ENCODE data around the gene GPR84.

Gene GPR84

DNA sequence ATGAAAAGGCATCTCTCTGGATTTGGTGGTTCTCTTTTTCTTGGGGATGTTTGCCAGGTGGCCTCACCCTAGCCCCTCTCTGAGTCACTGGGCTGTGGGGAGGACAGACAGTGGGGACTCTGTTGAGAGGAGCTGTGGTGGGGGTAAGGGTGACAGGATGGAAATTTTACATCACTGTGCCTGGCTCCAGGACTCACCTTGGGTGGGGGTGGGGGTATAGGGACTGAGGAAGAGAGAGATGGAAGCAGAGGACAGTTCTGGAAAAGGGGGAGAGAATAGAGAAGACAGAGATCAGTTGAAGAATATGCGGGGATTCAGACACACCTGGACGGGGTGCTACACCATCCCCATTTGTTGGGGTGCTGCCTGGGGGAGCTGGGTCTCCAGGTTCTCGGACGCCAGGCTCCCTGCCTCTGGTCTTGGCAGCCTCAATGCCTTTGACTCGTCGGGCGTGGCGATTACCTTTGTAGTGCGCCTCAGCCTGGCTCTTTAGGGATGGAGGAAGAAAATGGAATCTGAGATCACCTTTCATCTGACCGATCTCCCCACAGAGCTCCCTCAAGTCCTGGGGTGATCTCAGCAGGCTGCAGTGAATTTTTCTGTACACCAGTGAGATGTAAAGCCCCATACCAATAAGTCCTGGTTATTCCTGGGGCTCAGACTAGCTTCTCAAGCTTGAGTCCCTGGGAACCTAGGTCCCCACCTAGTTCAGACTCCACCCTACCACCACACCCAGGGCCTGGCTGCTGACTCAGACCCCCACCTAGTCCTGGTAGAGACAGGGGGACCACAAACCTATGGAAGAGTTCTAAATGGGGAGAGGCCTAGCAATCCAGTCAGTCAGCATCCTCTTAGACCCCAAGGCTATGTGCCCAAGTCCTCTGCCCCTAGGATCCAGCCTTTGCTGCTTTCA, 9.6 kb upstream of the GPR84 start:
- no peak for DNase-seq

- no peak for DNase-seq
Measured at GRCh38 chr12:54372113-54372806, 8.0 kb upstream of the GPR84 start.

GRCh38 chr12:54371328-54372112, 7.2 kb upstream of the GPR84 start:
- no peak for DNase-seq

GRCh38 chr12:54370171-54370730, 6.0 kb upstream of the GPR84 start:
- no peak for DNase-seq

GRCh38 chr12:54369597-54370131, 5.4 kb upstream of the GPR84 start:
- no peak for DNase-seq

DNA sequence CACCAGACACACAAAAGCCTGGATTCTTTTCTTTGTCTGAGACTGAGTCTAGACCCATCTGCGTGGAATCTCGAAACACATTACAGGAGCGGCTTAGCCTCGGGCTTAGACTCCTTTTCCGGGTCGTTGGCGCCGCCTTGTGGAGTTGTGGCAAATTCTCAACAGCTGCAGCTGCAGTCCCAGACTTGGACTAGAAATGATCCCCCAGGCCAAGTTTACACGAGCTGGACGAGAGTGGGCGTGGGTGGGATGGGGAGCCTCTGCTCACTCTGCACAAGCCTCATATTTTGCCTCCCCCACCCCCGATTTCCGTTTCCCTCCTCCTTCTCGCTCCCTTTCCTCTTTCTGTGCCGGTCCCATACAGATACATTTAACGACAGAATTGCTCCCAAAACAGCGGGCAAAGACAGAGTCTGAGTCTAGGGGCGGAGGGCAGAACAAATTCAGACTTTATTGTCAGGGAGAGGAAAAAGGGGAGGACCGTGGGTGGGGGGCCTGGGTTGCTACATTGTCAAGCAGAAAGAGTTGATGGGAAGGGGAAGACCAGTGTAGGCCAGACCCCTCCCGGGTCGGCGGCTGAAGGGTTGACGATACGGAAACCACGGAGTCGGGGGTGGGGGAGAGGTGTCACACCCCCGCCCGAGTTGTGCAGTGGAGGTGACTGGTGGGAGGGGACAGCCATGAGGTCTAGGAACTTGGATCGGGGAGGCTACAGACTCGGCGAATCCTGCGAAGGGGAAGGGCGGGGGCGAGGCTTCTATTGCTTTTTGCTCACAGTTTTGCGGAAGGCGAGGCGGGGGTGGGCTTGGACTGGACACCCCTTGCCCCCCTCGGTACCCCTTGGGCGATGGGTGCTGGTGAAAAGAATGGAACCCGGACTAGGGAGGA, 4.7 kb upstream of the GPR84 start:
- DNase-seq: peak; percentile 86

DNA sequence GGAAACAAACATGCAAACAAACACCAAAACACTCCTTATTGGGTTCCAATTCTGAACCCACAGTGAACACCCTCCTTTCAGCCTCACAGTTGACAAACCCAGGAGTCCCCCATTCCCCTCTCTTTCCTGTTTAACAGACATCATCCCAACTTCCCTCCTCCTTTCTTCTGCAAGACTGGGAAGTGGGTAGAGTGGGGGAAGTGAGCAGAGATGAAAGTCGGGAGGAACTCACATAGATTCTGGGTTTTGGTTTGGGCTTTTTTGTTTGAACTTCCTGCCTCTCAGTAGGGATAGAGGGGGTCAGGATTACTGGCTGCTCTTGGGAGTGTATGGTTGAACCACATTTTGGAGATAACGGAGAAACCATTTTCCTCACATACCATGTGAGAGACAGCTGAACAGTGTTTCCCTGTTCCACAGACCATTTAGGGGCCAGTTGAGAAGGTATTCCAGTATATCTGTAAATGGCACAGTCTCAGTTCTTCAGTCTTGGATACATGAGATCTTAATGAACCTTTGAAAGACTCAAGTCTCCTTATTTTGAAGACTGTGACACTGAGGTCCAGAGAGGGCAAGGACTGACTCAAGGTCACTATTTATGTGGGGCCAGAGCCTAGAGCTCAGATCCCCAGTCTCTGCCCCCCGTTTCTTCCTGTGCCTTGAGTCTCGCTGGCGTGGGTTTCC, 3.9 kb upstream of the GPR84 start:
- DNase-seq: no peak

- DNase-seq: no peak
Measured at GRCh38 chr12:54363618-54364017, 668 bp downstream of the GPR84 start.

DNA sequence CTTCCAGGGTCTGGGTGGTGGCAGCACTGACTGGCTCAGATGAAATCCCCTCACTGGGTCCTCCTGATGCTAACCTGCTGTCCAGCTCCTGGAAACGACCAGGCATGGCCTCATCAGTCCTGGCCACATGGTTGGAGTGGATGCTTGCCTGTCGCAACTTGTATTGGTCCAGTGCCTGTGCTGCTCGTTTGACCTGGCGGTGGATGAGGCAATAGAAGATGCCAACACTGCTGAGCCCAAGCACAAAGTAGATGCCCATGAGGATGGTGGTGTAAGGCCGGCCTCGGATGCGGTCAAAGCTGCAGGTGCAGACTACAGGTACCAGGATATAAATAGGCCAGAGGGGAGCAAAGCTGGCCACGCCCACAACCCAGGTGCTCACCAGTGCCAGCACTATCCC, 1.2 kb downstream of the GPR84 start:
- DNase-seq: no peak

GRCh38 chr12:54360717-54361456, 3.4 kb downstream of the GPR84 start:
- DNase-seq: no peak

- no peak for DNase-seq
Measured at GRCh38 chr12:54359762-54360351, 4.4 kb downstream of the GPR84 start.

GRCh38 chr12:54358945-54359761, 5.1 kb downstream of the GPR84 start:
- DNase-seq: peak; percentile 98

GRCh38 chr12:54358191-54358944, 5.9 kb downstream of the GPR84 start:
- DNase-seq: peak; percentile 54

DNA sequence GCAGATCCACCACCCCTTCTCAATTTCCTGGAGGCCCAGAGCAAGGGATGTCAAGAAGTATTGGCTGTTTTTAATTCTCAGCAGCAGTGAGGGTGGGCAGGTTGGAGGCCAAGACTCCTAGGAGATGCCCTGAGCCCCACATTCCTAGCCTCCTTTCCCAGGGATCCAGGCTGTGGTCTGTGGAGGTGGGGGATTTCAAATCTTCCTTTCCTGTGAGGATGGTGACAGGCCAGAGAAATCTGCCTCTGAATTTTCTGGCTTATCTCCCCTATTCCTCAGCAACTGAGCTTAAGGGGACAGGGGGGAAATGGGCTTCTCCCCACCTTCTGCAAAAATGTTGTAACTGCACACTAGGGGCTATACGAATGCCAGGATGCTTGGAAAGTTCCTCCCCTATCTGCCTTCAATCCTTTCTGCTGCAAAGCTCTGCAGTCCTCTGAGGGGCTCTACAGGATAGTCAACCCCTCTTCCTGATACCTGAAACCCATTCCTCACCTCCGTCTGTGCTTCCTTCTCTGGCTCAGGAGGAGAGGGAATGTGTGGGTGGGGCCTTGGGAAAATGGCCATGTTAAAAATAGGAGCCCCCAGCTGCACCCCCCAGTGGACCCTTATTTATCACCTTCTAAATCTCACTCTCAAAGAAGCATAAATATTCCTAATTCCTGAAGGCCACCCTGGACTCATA, 6.6 kb downstream of the GPR84 start:
- DNase-seq: no peak

DNA sequence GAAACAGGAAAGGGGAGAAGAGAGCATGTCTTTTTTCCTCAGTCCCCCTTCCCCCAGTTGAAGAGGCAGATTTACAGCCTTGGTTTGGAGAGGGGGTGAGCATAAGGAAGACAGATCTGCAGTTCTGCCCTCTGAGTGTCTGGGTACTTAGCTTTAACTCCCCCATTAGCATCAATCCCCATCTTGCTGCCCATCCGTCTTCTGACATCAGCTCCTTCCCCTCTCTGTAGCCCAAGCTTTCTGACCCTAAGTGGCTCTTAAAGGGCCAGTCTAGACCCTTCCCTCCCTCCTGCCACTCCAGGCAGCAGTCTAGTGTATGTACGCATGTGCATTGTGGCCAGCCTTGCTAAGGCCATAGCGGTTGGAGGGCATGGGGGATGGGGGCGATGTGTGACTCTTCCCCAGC, 7.3 kb downstream of the GPR84 start:
- no peak for DNase-seq

DNA sequence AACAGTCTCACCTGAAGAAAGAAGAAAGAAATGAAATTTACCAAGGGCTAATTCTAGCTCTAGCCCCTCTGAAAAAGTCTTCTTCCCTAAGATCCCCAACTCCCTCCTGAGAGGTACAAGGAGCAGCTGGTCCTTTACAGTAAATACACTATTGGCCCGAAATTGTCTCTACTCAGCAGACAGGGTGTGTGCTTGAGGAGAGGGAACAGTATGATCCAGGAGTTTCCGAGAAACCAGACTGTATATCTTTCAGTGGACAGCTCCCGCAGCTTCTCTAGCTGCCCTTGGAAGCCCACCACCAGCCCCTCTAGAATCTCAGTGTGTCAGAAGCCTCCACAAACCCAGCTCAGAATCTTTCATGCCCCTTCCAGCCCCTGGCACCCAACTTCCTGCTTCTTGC, 8.1 kb downstream of the GPR84 start:
- no peak for DNase-seq

DNA sequence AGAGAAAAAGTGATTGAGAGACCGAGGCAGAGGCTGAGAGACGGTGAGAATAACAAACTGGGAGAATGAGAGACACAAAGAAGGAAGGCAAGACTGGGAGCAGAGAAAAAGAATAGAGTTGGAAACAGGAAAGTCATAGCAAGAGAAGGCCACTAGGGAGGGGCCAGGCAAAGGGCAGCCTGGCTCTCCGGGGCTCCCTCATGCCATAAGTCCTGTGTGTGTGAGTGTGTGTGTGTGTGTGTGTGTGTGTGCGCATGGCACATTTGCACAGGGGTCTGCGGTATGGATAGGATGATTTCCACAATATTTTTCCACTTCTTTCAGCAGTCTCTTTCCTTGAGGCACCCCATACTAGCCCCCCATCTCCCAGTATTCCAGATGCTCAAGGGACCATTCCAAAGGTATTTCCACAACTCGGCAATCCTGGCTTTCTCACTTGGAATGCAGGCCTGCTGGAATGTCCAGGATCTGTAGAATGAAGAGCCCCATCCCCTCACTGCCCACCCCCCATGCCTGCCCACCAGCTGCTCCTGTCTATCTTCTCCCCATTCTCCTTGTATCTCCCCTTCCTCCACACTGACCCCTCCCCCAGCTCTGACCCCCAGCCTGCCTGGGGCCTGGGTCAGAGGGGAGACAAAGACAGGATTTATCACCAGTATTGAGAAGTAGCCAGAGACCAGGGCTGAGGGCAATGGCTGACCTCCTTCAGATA, 9.0 kb downstream of the GPR84 start:
- no peak for DNase-seq

Measured in CD4-positive, alpha-beta T cell treated with Interleukin-4 for 4 hours (primary cell).